Fibroblast of lung (primary cell): Measurements from ENCODE around the gene CLCNKB.

Source experiments
- EZH2 ChIP-seq: IDR thresholded peaks from 2 replicates; pipeline ENCODE4 v1.5.1; 2012; ENCODE audit warnings: low read length, control low read depth, mild to moderate bottlenecking; ENCODE audit errors: missing control alignments
- TF ChIP-seq, protein P1 (sequence below), 2 donors: IDR thresholded peaks in 1 of 2; conservative IDR thresholded peaks in 1 of 2; 1 replicate in 1 of 2; 2 replicates in 1 of 2; pipeline ENCODE4 v1.5.1; 2011 to 2012; ENCODE audit warnings: low read length in 2 of 2, control low read depth in 1 of 2, inconsistent platforms in 1 of 2, low read depth in 1 of 2, mild to moderate bottlenecking in 1 of 2

DNA sequence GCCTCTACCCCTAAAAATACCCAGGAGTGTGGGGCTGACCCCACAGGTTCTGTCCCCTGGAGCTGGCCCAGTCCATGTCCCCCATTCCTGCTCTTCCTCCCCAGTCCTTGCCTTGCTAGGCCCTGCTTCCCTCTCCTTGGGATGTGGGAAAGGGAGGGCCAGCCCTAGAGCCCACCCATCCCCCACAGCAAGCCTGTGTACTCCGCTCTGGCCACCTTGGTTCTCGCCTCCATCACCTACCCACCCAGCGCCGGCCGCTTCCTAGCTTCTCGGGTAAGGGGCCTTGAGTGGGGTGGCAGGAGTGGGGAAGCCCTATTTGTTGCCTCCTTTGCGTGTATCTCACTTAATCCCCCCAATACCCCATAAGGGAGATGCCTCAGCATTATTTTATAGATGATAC is 6.7 kb downstream of the CLCNKB start:
- TF ChIP-seq, protein P1, sequence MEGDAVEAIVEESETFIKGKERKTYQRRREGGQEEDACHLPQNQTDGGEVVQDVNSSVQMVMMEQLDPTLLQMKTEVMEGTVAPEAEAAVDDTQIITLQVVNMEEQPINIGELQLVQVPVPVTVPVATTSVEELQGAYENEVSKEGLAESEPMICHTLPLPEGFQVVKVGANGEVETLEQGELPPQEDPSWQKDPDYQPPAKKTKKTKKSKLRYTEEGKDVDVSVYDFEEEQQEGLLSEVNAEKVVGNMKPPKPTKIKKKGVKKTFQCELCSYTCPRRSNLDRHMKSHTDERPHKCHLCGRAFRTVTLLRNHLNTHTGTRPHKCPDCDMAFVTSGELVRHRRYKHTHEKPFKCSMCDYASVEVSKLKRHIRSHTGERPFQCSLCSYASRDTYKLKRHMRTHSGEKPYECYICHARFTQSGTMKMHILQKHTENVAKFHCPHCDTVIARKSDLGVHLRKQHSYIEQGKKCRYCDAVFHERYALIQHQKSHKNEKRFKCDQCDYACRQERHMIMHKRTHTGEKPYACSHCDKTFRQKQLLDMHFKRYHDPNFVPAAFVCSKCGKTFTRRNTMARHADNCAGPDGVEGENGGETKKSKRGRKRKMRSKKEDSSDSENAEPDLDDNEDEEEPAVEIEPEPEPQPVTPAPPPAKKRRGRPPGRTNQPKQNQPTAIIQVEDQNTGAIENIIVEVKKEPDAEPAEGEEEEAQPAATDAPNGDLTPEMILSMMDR (conservative IDR thresholded peaks at IDR 0.05 in 1 of 2, IDR thresholded peaks at IDR 0.05 in 1 of 2; ENCODE audit: low read depth in 1 of 2, low read length in 2 of 2): no peak
- no peak for TF ChIP-seq EZH2
